Measurements from ENCODE around the gene CBR1. TPM values are rescaled to one million over a fixed set of nuclear protein-coding genes. Genes with fewer than 3 reads are reported as not detected.

The CBR1 gene
- total and polyA plus RNA-seq, 2 of the 8 experiments (the other 6 are each of a cell fraction or from before 2014, with no cell fraction given), result 1.8 to 207 TPM

- TF ChIP-seq CHD7 (IDR thresholded peaks at IDR 0.05; ENCODE audit: insufficient replicate concordance, low read length) (no peak), KDM4A (IDR thresholded peaks at IDR 0.05; ENCODE audit: low read depth, low read length, severe bottlenecking) (no peak), EP300 (IDR thresholded peaks at IDR 0.05; ENCODE audit: borderline replicate concordance in 1 of 2, low read depth in 2 of 2, low read length in 2 of 2) (no peak), RNF2 (IDR thresholded peaks at IDR 0.05; ENCODE audit: borderline replicate concordance, low read depth, low read length, missing control alignments, poor library complexity, severe bottlenecking) (no peak), RXRA (IDR thresholded peaks at IDR 0.05; ENCODE audit: insufficient read depth, low read depth, low read length) (no peak), BACH1 (IDR thresholded peaks at IDR 0.05; ENCODE audit: low read length) (no peak), RAD21 (IDR thresholded peaks at IDR 0.05 in 1 of 2, conservative IDR thresholded peaks at IDR 0.05 in 1 of 2; ENCODE audit: low read depth in 2 of 2, low read length in 2 of 2) (no peak), TAF1 (IDR thresholded peaks at IDR 0.05; ENCODE audit: low read depth, low read length) (no peak), KDM1A (IDR thresholded peaks at IDR 0.05; ENCODE audit: borderline replicate concordance, low read length) (no peak), MAX (IDR thresholded peaks at IDR 0.05) (no peak)
Measured at GRCh38 chr21:36040389-36040788, 29.4 kb upstream of the CBR1 start (continued).

All from H1 (cell line).